ENCODE results near the gene OTX1. TPM values are rescaled to one million over a fixed set of nuclear protein-coding genes. Genes with fewer than 3 reads are reported as not detected.

Gene OTX1
- total and polyA plus RNA-seq, 2 of the 8 experiments (the other 6 are each of a cell fraction or from before 2014, with no cell fraction given), result 0.24 to 3.3 TPM

DNA sequence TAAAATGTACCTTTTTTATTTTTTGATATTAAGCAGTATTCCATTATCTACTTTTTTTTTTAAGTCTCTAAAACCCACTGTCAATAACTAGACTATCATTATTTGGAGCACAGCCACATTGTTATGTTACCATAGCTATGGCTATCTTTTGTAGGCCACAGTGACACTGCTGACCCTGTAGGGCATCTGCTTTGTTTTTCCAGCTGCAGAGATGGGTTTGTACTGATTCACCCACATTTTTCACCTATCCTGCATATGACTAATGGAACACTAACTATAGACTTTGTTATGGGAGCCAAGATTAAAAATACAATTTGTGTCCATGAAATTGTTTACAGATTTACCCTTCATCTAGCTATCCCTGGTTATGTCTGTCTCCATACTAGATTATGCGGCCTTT lies 21.6 kb upstream of the OTX1 start:
- POLR2A ChIA-PET (ENCODE audit: partially characterized antibody), result interaction anchor here (0.6 to 0.7 kb wide), 2 partner anchors 25 to 1099 kb away, joined by 3 read pairs; no protein-coding TSS in a partner anchor

More for the DNA sequence above, 21.6 kb upstream of the OTX1 start:
- Histone ChIP-seq H3K27ac (ENCODE audit: low read depth, low read length) (no peak overlapping the region), H4K20me1 (replicated peaks in 1 of 2; ENCODE audit: control insufficient read depth in 1 of 2, insufficient read depth in 2 of 2, low read length in 2 of 2) (no peaks in the 10 kb centered on the region), H4K91ac (replicated peaks; ENCODE audit: insufficient read length, low read length) (no peak overlapping the region), H3K79me1 (ENCODE audit: low read depth, low read length) (no peaks in the 10 kb centered on the region), H4K8ac (ENCODE audit: extremely low read depth, insufficient read depth, low read length) (no peak overlapping the region), H3K9me3 (ENCODE audit: insufficient read depth in 2 of 2, low read depth in 1 of 2, low read length in 1 of 2) (no peaks in the 10 kb centered on the region; a peak in 1 of 4 replicates), H2AK5ac (ENCODE audit: low read depth, low read length) (no peak overlapping the region), H3K36me3 (ENCODE audit: control insufficient read depth in 2 of 4, insufficient read depth in 4 of 4, low read length in 3 of 4) (0 out of 8 replicates have a peak, but pooled peaks cover 0 to 3% (median 0%) of the 10 kb centered on the region in 4 experiments), H3K79me2 (ENCODE audit: control insufficient read depth in 1 of 2, insufficient read depth in 2 of 2, low read length in 2 of 2) (no peaks in the 10 kb centered on the region), H3K4me3 (ENCODE audit: extremely low read depth in 1 of 4, insufficient read depth in 2 of 4, low read depth in 3 of 4, low read length in 4 of 4) (no peak overlapping the region), H2BK120ac (replicated peaks; ENCODE audit: low read depth, low read length) (no peak overlapping the region), H3K18ac (ENCODE audit: extremely low read depth, low read length) (no peak overlapping the region), H3K23ac (ENCODE audit: insufficient read length) (no peak overlapping the region), H3K23me2 (ENCODE audit: low read depth, low read length) (no peaks in the 10 kb centered on the region; the same call in 1 of the 2 replicates), H2AFZ (ENCODE audit: low read length) (no peak overlapping the region), H3K56ac (replicated peaks; ENCODE audit: insufficient read length, low read depth, low read length) (no peak overlapping the region), H4K5ac (ENCODE audit: insufficient read length, low read depth, low read length) (no peak overlapping the region), H3K4me2 (ENCODE audit: insufficient read depth in 1 of 2, low read depth in 2 of 2, low read length in 2 of 2) (no peak overlapping the region), H2BK12ac (ENCODE audit: low read depth, low read length) (no peak overlapping the region), H3K4me1 (replicated peaks in 1 of 4; ENCODE audit: control insufficient read depth in 3 of 4, insufficient read depth in 4 of 4, low read length in 3 of 4) (no peaks in the 10 kb centered on the region), H2BK15ac (ENCODE audit: low read length) (no peak overlapping the region), H2BK5ac (ENCODE audit: low read depth, low read length) (no peak overlapping the region), H2BK20ac (ENCODE audit: low read length) (no peak overlapping the region), H3K27me3 (replicated peaks in 1 of 4; ENCODE audit: control insufficient read depth in 3 of 4, extremely low read depth in 1 of 4, insufficient read depth in 3 of 4, low read length in 3 of 4) (no peaks in the 10 kb centered on the region), H3K14ac (ENCODE audit: insufficient read length) (no peak overlapping the region), H3K9ac (replicated peaks in 1 of 4; ENCODE audit: extremely low read depth in 1 of 4, low read depth in 3 of 4, low read length in 3 of 4) (no peak overlapping the region), H3K4ac (replicated peaks; ENCODE audit: insufficient read length, low read depth, low read length) (no peak overlapping the region)
- CTCF ChIA-PET (ENCODE audit: partially characterized antibody), result interaction anchor here (0.8 to 0.9 kb wide), 2 partner anchors 20 to 38 kb away, joined by 3 read pairs; no protein-coding TSS in a partner anchor
- DNase-seq (ENCODE audit: low read depth in 1 of 2, low spot score in 2 of 2), result no peak
- no peak for FAIRE-seq
- 82% methylated on average over 1 of the region's 1 CpG; no CpG with 5 or more reads in 1 of the 2 experiments for WGBS, 2 experiments (ENCODE audit: extremely low coverage in 1 of 2, insufficient coverage in 1 of 2, insufficient read length in 1 of 2, insufficient replicate concordance in 2 of 2, low coverage in 1 of 2, low lambda C conversion rate in 2 of 2, missing lambda C conversion rate in 1 of 2)
- no peak for TF ChIP-seq EP300 (IDR thresholded peaks at IDR 0.05; ENCODE audit: borderline replicate concordance in 1 of 2, low read depth in 2 of 2, low read length in 2 of 2)
- TF ChIP-seq RAD21 (IDR thresholded peaks at IDR 0.05 in 1 of 2, conservative IDR thresholded peaks at IDR 0.05 in 1 of 2; ENCODE audit: low read depth in 2 of 2, low read length in 2 of 2), result no peak
- no peak for TF ChIP-seq CHD2 (IDR thresholded peaks at IDR 0.05; ENCODE audit: low read length)
- TF ChIP-seq SAP30 (IDR thresholded peaks at IDR 0.05; ENCODE audit: insufficient read depth, insufficient replicate concordance, low read length), result no peak
- TF ChIP-seq, protein P1, sequence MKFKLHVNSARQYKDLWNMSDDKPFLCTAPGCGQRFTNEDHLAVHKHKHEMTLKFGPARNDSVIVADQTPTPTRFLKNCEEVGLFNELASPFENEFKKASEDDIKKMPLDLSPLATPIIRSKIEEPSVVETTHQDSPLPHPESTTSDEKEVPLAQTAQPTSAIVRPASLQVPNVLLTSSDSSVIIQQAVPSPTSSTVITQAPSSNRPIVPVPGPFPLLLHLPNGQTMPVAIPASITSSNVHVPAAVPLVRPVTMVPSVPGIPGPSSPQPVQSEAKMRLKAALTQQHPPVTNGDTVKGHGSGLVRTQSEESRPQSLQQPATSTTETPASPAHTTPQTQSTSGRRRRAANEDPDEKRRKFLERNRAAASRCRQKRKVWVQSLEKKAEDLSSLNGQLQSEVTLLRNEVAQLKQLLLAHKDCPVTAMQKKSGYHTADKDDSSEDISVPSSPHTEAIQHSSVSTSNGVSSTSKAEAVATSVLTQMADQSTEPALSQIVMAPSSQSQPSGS (IDR thresholded peaks at IDR 0.05; ENCODE audit: low read length), result no peak
- TF ChIP-seq CHD1 (IDR thresholded peaks at IDR 0.05; ENCODE audit: low read depth, low read length), result no peak
- TF ChIP-seq CTBP2 (IDR thresholded peaks at IDR 0.05; ENCODE audit: borderline replicate concordance, insufficient read depth, insufficient read length, low read length), result no peak
- no peak for TF ChIP-seq FOSL1 (IDR thresholded peaks at IDR 0.05; ENCODE audit: insufficient read depth, low read depth, low read length)
- TF ChIP-seq TCF12 (IDR thresholded peaks at IDR 0.05; ENCODE audit: low read depth, low read length), result no peak

Measured in H1 (cell line).